ENCODE results near the gene NACAD. TPM values are rescaled to one million over a fixed set of nuclear protein-coding genes. Genes with fewer than 3 reads are reported as not detected.

NACAD gene
- total RNA-seq, 2 donors from 2014 or later, result 0.71 to 1.3 TPM

Other genes with a start within 250 kb of the NACAD start
- 100 to 1,000 TPM; 156 to 157 TPM for gene H2AZ2, start 240.9 kb downstream of the NACAD start, total RNA-seq
- gene PURB, start 203.4 kb downstream of the NACAD start, total RNA-seq, result 10 to 100 TPM; 22.5 to 24.5 TPM
- 100 to 1,000 TPM; 316 to 649 TPM for gene MYO1G, start 110.0 kb downstream of the NACAD start, total RNA-seq
- 10 to 100 TPM; 69.8 to 79.3 TPM for gene CCM2, start 88.8 kb downstream of the NACAD start, total RNA-seq
- gene TBRG4, start 22.7 kb upstream of the NACAD start, total RNA-seq, result 100 to 1,000 TPM; 119 to 177 TPM
- not detected for gene RAMP3, start 68.8 kb upstream of the NACAD start, total RNA-seq

All from activated T-helper 17 cell treated with anti-CD3 and anti-CD28 coated beads, Interleukin-2, amount 50 U/mL, for 72 hours (primary cell).